H9 (cell line): ENCODE data around the gene ZNF618. TPM values are rescaled to one million over a fixed set of nuclear protein-coding genes. Genes with fewer than 3 reads are reported as not detected.

Experiments
- DNase-seq: peaks from one replicate; pipeline ENCODE4 v3.0.0-alpha.2; 2017
- H2AFZ ChIP-seq: one replicate; pipeline ENCODE4 v1.6.1; 2013; ENCODE audit warnings: mild to moderate bottlenecking, low read length, control low read depth, moderate library complexity
- H2AK5ac ChIP-seq: 2 replicates; pipeline ENCODE4 v1.6.1; 2013; ENCODE audit warnings: low read length, control low read depth, mixed read lengths; ENCODE audit not compliant: insufficient read length
- H2BK120ac ChIP-seq: one replicate; pipeline ENCODE4 v1.6.1; 2013; ENCODE audit warnings: low read depth, mild to moderate bottlenecking, low read length, control low read depth, inconsistent platforms; ENCODE audit not compliant: poor library complexity, severe bottlenecking
- H2BK12ac ChIP-seq: 2 replicates; pipeline ENCODE4 v1.6.1; 2013; ENCODE audit warnings: low read length, control low read depth, mixed read lengths, low read depth; ENCODE audit not compliant: insufficient read length
- H2BK15ac ChIP-seq: 2 replicates; pipeline ENCODE4 v1.6.1; 2013; ENCODE audit warnings: low read depth, low read length, control low read depth
- H2BK20ac ChIP-seq: one replicate; pipeline ENCODE4 v1.6.1; 2013; ENCODE audit warnings: low read depth, mild to moderate bottlenecking, low read length, control low read depth, inconsistent platforms; ENCODE audit not compliant: poor library complexity, severe bottlenecking
- H2BK5ac ChIP-seq: 2 replicates; pipeline ENCODE4 v1.6.1; 2013; ENCODE audit warnings: low read length, control low read depth, mixed read lengths; ENCODE audit not compliant: insufficient read length
- H3K14ac ChIP-seq: 2 replicates; pipeline ENCODE4 v1.6.1; 2013; ENCODE audit warnings: low read length, control low read depth; ENCODE audit not compliant: insufficient read depth
- H3K18ac ChIP-seq: 2 replicates; pipeline ENCODE4 v1.6.1; 2013; ENCODE audit warnings: low read depth, mild to moderate bottlenecking, mixed read lengths, low read length, control low read depth; ENCODE audit not compliant: insufficient read length
- H3K23ac ChIP-seq: 2 replicates; pipeline ENCODE4 v1.6.1; 2013; ENCODE audit warnings: low read length, control low read depth, mixed read lengths, low read depth; ENCODE audit not compliant: insufficient read length
- H3K23me2 ChIP-seq: 2 replicates; pipeline ENCODE4 v1.6.1; 2013; ENCODE audit warnings: low read depth, mild to moderate bottlenecking, mixed read lengths, low read length, control low read depth; ENCODE audit not compliant: insufficient read length, poor library complexity, severe bottlenecking
- H3K27ac ChIP-seq: 2 replicates; pipeline ENCODE4 v1.5.1; 2013; ENCODE audit warnings: low read length, control low read depth, mixed read lengths, low read depth; ENCODE audit not compliant: insufficient read length
- H3K27me3 ChIP-seq: 2 replicates; pipeline ENCODE4 v1.6.1; 2013; ENCODE audit warnings: low read length, control low read depth, inconsistent platforms; ENCODE audit not compliant: insufficient read depth
- H3K4ac ChIP-seq: 2 replicates; pipeline ENCODE4 v1.6.1; 2013; ENCODE audit warnings: low read depth, mild to moderate bottlenecking, control low read depth, inconsistent platforms, low read length, moderate library complexity
- H3K4me1 ChIP-seq: 2 replicates; pipeline ENCODE4 v1.6.1; 2013; ENCODE audit warnings: low read length, control low read depth, inconsistent platforms; ENCODE audit not compliant: insufficient read depth
- H3K4me2 ChIP-seq: 2 replicates; pipeline ENCODE4 v1.6.1; 2013; ENCODE audit warnings: low read length, control low read depth, mixed read lengths; ENCODE audit not compliant: insufficient read length, insufficient read depth
- H3K56ac ChIP-seq: 2 replicates; pipeline ENCODE4 v1.6.1; 2013; ENCODE audit warnings: low read depth, mild to moderate bottlenecking, mixed read lengths, low read length, control low read depth; ENCODE audit not compliant: insufficient read length
- H3K79me1 ChIP-seq: 2 replicates; pipeline ENCODE4 v1.6.1; 2013; ENCODE audit warnings: low read depth, mild to moderate bottlenecking, moderate library complexity, low read length, control low read depth, inconsistent platforms; ENCODE audit not compliant: insufficient read depth, poor library complexity, severe bottlenecking
- H3K79me2 ChIP-seq: 2 replicates; pipeline ENCODE4 v1.6.1; 2013; ENCODE audit warnings: low read length, control low read depth, inconsistent platforms; ENCODE audit not compliant: insufficient read depth
- H3K9ac ChIP-seq: 2 replicates; pipeline ENCODE4 v1.6.1; 2013; ENCODE audit warnings: low read length, control low read depth, mixed read lengths; ENCODE audit not compliant: insufficient read length; ENCODE audit errors: extremely low read depth
- H3K9me3 ChIP-seq: one replicate; pipeline ENCODE4 v1.6.1; 2013; ENCODE audit warnings: low read depth, low read length, inconsistent platforms; ENCODE audit not compliant: control insufficient read depth
- H3T11ph ChIP-seq: one replicate; pipeline ENCODE4 v1.6.1; 2013; ENCODE audit warnings: mild to moderate bottlenecking, low read length, control low read depth, inconsistent platforms
- H4K20me1 ChIP-seq: one replicate; pipeline ENCODE4 v1.6.1; 2013; ENCODE audit not compliant: control insufficient read depth, insufficient read length, insufficient read depth
- H4K5ac ChIP-seq: 2 replicates; pipeline ENCODE4 v1.6.1; 2013; ENCODE audit warnings: low read depth, mild to moderate bottlenecking, mixed read lengths, low read length, control low read depth; ENCODE audit not compliant: insufficient read length
- H4K8ac ChIP-seq: replicated peaks from 2 replicates; pipeline ENCODE4 v1.6.1; 2013; ENCODE audit warnings: low read length, control low read depth, mixed read lengths, low read depth; ENCODE audit not compliant: insufficient read length
- H4K91ac ChIP-seq: 2 replicates; pipeline ENCODE4 v1.6.1; 2013; ENCODE audit warnings: low read depth, mild to moderate bottlenecking, moderate library complexity, mixed read lengths, low read length, control low read depth; ENCODE audit not compliant: insufficient read length
- H3K27ac Mint-ChIP-seq, 3 experiments: 2 replicates in 2 of 3; 3 replicates in 1 of 3; pipeline ENCODE4 v1.8.0; 2020 to 2021; ENCODE audit warnings: mixed read lengths in 3 of 3, mild to moderate bottlenecking in 1 of 3, moderate library complexity in 1 of 3
- H3K27me3 Mint-ChIP-seq: 2 replicates; pipeline ENCODE4 v1.8.0; 2021; ENCODE audit warnings: low read depth, mild to moderate bottlenecking, moderate library complexity, mixed read lengths
- H3K36me3 Mint-ChIP-seq, 3 experiments: 2 replicates in 2 of 3; 3 replicates in 1 of 3; pipeline ENCODE4 v1.8.0; 2020 to 2021; ENCODE audit warnings: low read depth in 3 of 3, mixed read lengths in 3 of 3; ENCODE audit not compliant: insufficient read depth in 1 of 3
- H3K4me1 Mint-ChIP-seq, 2 experiments: 2 replicates each; pipeline ENCODE4 v1.8.0; 2020; ENCODE audit warnings: mixed read lengths in 2 of 2
- H3K4me3 Mint-ChIP-seq, 2 experiments: 2 replicates in 1 of 2; 3 replicates in 1 of 2; pipeline ENCODE4 v1.8.0; 2020 to 2021; ENCODE audit warnings: mild to moderate bottlenecking in 2 of 2, mixed read lengths in 2 of 2, moderate library complexity in 1 of 2
- H3K9me3 Mint-ChIP-seq, 2 experiments: 2 replicates in 1 of 2; 3 replicates in 1 of 2; pipeline ENCODE4 v1.8.0; 2020; ENCODE audit warnings: mild to moderate bottlenecking in 2 of 2, mixed read lengths in 2 of 2, moderate library complexity in 1 of 2
- CTCF ChIP-seq: fragments of 200-600 bp; sonication (generic); conservative IDR thresholded peaks from 3 replicates; pipeline ENCODE4 v1.8.0; 2021; ENCODE audit warnings: antibody characterized with exemption, mild to moderate bottlenecking
- WGBS: extraction: QIAGEN DNeasy Blood & Tissue Kit; methylation state at CpG from one replicate; pipeline ENCODE4 v1.1.7; 2013; ENCODE audit warnings: missing lambda C conversion rate, low lambda C conversion rate, mixed read lengths; ENCODE audit not compliant: insufficient read length; ENCODE audit errors: extremely low coverage; 5-methylcytosine and 5-hydroxymethylcytosine counted together
- total RNA-seq: library from RNA; stranded (reverse); gene quantifications from 2 replicates; pipeline ENCODE4 v1.2.1, GENCODE V29; 2021

The ZNF618 gene
- total RNA-seq, 1 experiment from 2014 or later: 13.6 TPM

- H3K9ac ChIP-seq: no peak overlapping the region
- no peak overlapping the region for H4K91ac ChIP-seq
- H2AFZ ChIP-seq: no peak overlapping the region
- H3K23ac ChIP-seq: no peak overlapping the region
- Mint-ChIP-seq H3K27me3 (no peaks in the 10 kb centered on the region), H3K9me3 (peaks cover 18 to 20% of the 10 kb centered on the region in 2 experiments), H3K27ac (peak overlapping the region in 2 of 3 experiments; percentile 64 to 84; a peak in 2 of 7 replicates), H3K4me1 (peaks cover 7% of the 10 kb centered on the region in 2 experiments), H3K36me3 (peaks cover 30 to 52% (median 45%) of the 10 kb centered on the region in 3 experiments), H3K4me3 (no peak overlapping the region)
- H3K27me3 ChIP-seq: no peaks in the 10 kb centered on the region
- no CpG with 5 or more reads among the region's 13 CpGs for WGBS
- H3K79me1 ChIP-seq: no peaks in the 10 kb centered on the region
- no peaks in the 10 kb centered on the region for H4K20me1 ChIP-seq
- H2BK20ac ChIP-seq: no peak overlapping the region
- no peak overlapping the region for H3K56ac ChIP-seq
- H3K18ac ChIP-seq: no peak overlapping the region
- H4K5ac ChIP-seq: no peak overlapping the region
- H2BK12ac ChIP-seq: no peak overlapping the region
- no peak overlapping the region for H2BK15ac ChIP-seq
- H3K14ac ChIP-seq: no peak overlapping the region
- H3K9me3 ChIP-seq: no peaks in the 10 kb centered on the region
- H2BK5ac ChIP-seq: no peak overlapping the region
- H3K4me2 ChIP-seq: no peak overlapping the region
- H3K79me2 ChIP-seq: no peaks in the 10 kb centered on the region
- no peaks in the 10 kb centered on the region for H3K23me2 ChIP-seq
- TF ChIP-seq CTCF: no peak
- no peak overlapping the region for H3K27ac ChIP-seq
- DNase-seq: peak; percentile 19
- H2AK5ac ChIP-seq: no peak overlapping the region
- no peak overlapping the region for H3K4ac ChIP-seq
- no peaks in the 10 kb centered on the region for H3K4me1 ChIP-seq
- H4K8ac ChIP-seq: no peak overlapping the region
- H2BK120ac ChIP-seq: no peak overlapping the region
- H3T11ph ChIP-seq: no peak overlapping the region
These were observed 151.2 kb downstream of the ZNF618 start for GRCh38 chr9:114027159-114027862.
